Fibroblast of upper back skin (primary cell): ENCODE results near the gene DLG5.
A peak's percentile ranks its signal among the peaks of the same experiment; 100 is the strongest.

Experiments used
- DNase-seq: peaks from one replicate; pipeline ENCODE4 v3.0.0-alpha.2; 2013

DLG5 gene

GRCh38 chr10:77742172-77742571 lies 184.4 kb downstream of the DLG5 start:
- no peak for DNase-seq

GRCh38 chr10:77741746-77742145 lies 184.8 kb downstream of the DLG5 start:
- peak; percentile 49 for DNase-seq
